Panc1 (cell line): ENCODE measurements around the gene NCOA3. TPM values are rescaled to one million over a fixed set of nuclear protein-coding genes. Genes with fewer than 3 reads are reported as not detected.

ENCODE experiments used
- ATAC-seq: fragments of 200-7000 bp; cut with Tn5 transposase; 2 replicates; pipeline ENCODE4 v1.9.1; 2020; ENCODE audit warnings: mild to moderate bottlenecking, moderate library complexity
- BruUV-seq: library from RNA; stranded (reverse); fragments of 400-500 nt; replicated peaks from 2 replicates; lab custom pipeline; 2021; lab: Mats Ljungman, UMichigan
- CTCF ChIA-PET: fragments of 300-600 bp; sonication (Branson Sonifier 250); formaldehyde crosslinking; loops from one replicate; lab custom pipeline; 2022; ENCODE audit warnings: antibody characterized with exemption; lab: Charles Lee
- POLR2A ChIA-PET: fragments of 300-600 bp; sonication (Branson Sonifier 250); formaldehyde crosslinking; loops from one replicate; lab custom pipeline; 2022; ENCODE audit warnings: antibody characterized with exemption; lab: Charles Lee
- DNase-seq: peaks from one replicate; pipeline ENCODE4 v3.0.0-alpha.2; 2010; ENCODE audit warnings: low read depth, low spot score
- H3K27ac ChIP-seq: 2 replicates; pipeline ENCODE4 v1.5.1; 2011; ENCODE audit warnings: mild to moderate bottlenecking, low read length, inconsistent platforms
- H3K27me3 ChIP-seq: fragments of 200-500 bp; sonication (Bioruptor generic); 2 replicates; pipeline ENCODE4 v1.6.0; 2014; ENCODE audit warnings: low read length, inconsistent platforms; ENCODE audit not compliant: control insufficient read depth, insufficient read depth
- H3K36me3 ChIP-seq: fragments of 200-500 bp; sonication (Bioruptor generic); 2 replicates; pipeline ENCODE4 v1.5.1; 2014; ENCODE audit warnings: inconsistent platforms, mild to moderate bottlenecking, low read length, moderate library complexity; ENCODE audit not compliant: control insufficient read depth, insufficient read depth
- H3K4me1 ChIP-seq: 2 replicates; pipeline ENCODE4 v1.5.1; 2011; ENCODE audit warnings: inconsistent platforms, mild to moderate bottlenecking, low read length, moderate library complexity; ENCODE audit not compliant: control insufficient read depth, insufficient read depth
- H3K4me3 ChIP-seq, 2 experiments: 2 replicates each; pipeline ENCODE4 v1.5.1; 2011 to 2012; ENCODE audit warnings: low read depth in 2 of 2, low read length in 2 of 2, mild to moderate bottlenecking in 2 of 2, inconsistent platforms in 1 of 2, moderate library complexity in 1 of 2
- H3K9me3 ChIP-seq: fragments of 200-500 bp; sonication (Bioruptor generic); 2 replicates; pipeline ENCODE4 v1.5.1; 2014; ENCODE audit warnings: low read depth, mild to moderate bottlenecking, inconsistent platforms, low read length, moderate library complexity; ENCODE audit not compliant: control insufficient read depth, insufficient read depth
- CTCF ChIP-seq: fragments of 450-650 bp; IDR thresholded peaks from 2 replicates; pipeline ENCODE4 v1.5.1; 2017; ENCODE audit warnings: mild to moderate bottlenecking
- POLR2AphosphoS5 ChIP-seq: IDR thresholded peaks from 2 replicates; pipeline ENCODE4 v1.6.1; 2012; ENCODE audit warnings: mild to moderate bottlenecking, low read depth, low read length, moderate library complexity
- SIN3A ChIP-seq: IDR thresholded peaks from 2 replicates; pipeline ENCODE4 v1.6.1; 2012; ENCODE audit warnings: low read depth, mild to moderate bottlenecking, low read length, moderate library complexity, borderline replicate concordance; ENCODE audit not compliant: insufficient read depth
- TCF7L2 ChIP-seq: IDR thresholded peaks from 2 replicates; pipeline ENCODE4 v1.6.1; 2011; ENCODE audit warnings: mild to moderate bottlenecking, low read depth, low read length, inconsistent platforms
- in situ Hi-C: cut with HindIII; loops from 2 replicates; pipeline ENCODE4 v1.10.0; 2016; ENCODE audit warnings: low sequenced_read_pairs, low pct_unique_long_range_greater_than_20kb
- intact Hi-C: fragments of 100-400 bp; cut with micrococcal nuclease; formaldehyde crosslinking; loops from one replicate; pipeline ENCODE4 v1.10.0; 2022; ENCODE audit not compliant: unreplicated experiment
- total RNA-seq: library from RNA; stranded (reverse); gene quantifications from one replicate; pipeline ENCODE4 v1.2.1, GENCODE V29; 2021; ENCODE audit not compliant: unreplicated experiment
- TF ChIP-seq, protein P1 (sequence below), 2 experiments: IDR thresholded peaks; 2 replicates each; pipeline ENCODE4 v1.6.1; 2011 to 2012; ENCODE audit warnings: low read depth in 2 of 2, control low read depth in 1 of 2, low read length in 1 of 2, mild to moderate bottlenecking in 1 of 2, moderate library complexity in 1 of 2; ENCODE audit not compliant: insufficient read depth in 1 of 2

The NCOA3 gene
- total RNA-seq, 1 experiment from 2014 or later = 47.7 TPM

DNA sequence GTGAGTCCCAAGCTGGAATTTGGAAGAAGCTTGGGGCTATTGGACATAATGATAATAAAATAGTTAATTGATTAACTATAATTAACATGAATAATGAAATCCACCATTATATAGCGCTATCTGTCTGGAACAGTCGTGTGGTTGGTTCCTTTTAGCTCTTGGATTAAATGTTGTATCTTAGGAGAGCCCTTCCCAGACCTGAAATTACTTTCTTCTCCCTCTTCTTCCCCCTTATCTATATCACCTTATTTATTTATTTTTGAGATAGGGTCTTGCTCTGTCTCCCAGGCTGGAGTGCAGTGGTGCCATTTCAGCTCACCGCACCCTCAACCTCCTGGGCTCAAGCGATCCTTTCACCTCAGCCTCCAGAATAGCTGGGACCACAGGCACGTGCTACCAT lies 64.6 kb downstream of the NCOA3 start:
- no peaks in the 10 kb centered on the region for H3K9me3 ChIP-seq
- POLR2A ChIA-PET = interaction anchor here (0.5 to 0.6 kb wide), 4 partner anchors 20 to 1244 kb away, joined by 3 to 7 read pairs (median 4); no protein-coding TSS in a partner anchor
- no TSS peak for BruUV-seq
- no peak overlapping the region for H3K4me3 ChIP-seq
- CTCF ChIA-PET = no interaction called here
- intact Hi-C loops (no loop called here), in situ Hi-C loops (no loop called here)
- DNase-seq = no peak
- H3K27ac ChIP-seq = no peak overlapping the region
- no peaks in the 10 kb centered on the region for H3K36me3 ChIP-seq
- H3K4me1 ChIP-seq = peaks cover 20% of the 10 kb centered on the region
- no peak for ATAC-seq
- no peaks in the 10 kb centered on the region for H3K27me3 ChIP-seq
- TF ChIP-seq SIN3A (no peak), CTCF (no peak), TCF7L2 (no peak), POLR2AphosphoS5 (no peak)
- TF ChIP-seq, protein P1, sequence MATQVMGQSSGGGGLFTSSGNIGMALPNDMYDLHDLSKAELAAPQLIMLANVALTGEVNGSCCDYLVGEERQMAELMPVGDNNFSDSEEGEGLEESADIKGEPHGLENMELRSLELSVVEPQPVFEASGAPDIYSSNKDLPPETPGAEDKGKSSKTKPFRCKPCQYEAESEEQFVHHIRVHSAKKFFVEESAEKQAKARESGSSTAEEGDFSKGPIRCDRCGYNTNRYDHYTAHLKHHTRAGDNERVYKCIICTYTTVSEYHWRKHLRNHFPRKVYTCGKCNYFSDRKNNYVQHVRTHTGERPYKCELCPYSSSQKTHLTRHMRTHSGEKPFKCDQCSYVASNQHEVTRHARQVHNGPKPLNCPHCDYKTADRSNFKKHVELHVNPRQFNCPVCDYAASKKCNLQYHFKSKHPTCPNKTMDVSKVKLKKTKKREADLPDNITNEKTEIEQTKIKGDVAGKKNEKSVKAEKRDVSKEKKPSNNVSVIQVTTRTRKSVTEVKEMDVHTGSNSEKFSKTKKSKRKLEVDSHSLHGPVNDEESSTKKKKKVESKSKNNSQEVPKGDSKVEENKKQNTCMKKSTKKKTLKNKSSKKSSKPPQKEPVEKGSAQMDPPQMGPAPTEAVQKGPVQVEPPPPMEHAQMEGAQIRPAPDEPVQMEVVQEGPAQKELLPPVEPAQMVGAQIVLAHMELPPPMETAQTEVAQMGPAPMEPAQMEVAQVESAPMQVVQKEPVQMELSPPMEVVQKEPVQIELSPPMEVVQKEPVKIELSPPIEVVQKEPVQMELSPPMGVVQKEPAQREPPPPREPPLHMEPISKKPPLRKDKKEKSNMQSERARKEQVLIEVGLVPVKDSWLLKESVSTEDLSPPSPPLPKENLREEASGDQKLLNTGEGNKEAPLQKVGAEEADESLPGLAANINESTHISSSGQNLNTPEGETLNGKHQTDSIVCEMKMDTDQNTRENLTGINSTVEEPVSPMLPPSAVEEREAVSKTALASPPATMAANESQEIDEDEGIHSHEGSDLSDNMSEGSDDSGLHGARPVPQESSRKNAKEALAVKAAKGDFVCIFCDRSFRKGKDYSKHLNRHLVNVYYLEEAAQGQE (IDR thresholded peaks at IDR 0.05; ENCODE audit: insufficient read depth in 1 of 2, low read depth in 2 of 2, low read length in 1 of 2) = no peak

GRCh38 chr20:47568019-47568418 lies 66.3 kb downstream of the NCOA3 start:
- ChIA-PET CTCF (no interaction called here), POLR2A (no interaction called here)
- Histone ChIP-seq H3K27ac (no peak overlapping the region), H3K4me3 (no peak overlapping the region), H3K9me3 (no peaks in the 10 kb centered on the region), H3K4me1 (peaks cover 21% of the 10 kb centered on the region), H3K36me3 (no peaks in the 10 kb centered on the region), H3K27me3 (no peaks in the 10 kb centered on the region)
- intact Hi-C loops = no loop called here
- TF ChIP-seq, protein P1 (IDR thresholded peaks at IDR 0.05; ENCODE audit: insufficient read depth in 1 of 2, low read depth in 2 of 2, low read length in 1 of 2) = no peak
- TF ChIP-seq CTCF (no peak), SIN3A (no peak), TCF7L2 (peak; percentile 88)
- peak; percentile 25; the same call in 1 of the 2 replicates for ATAC-seq
- in situ Hi-C loops = no loop called here
- BruUV-seq = no TSS peak
- DNase-seq = peak; percentile 27
